Neural cell (in vitro differentiated cells): ENCODE results near the gene LRRC56. TPM values are rescaled to one million over a fixed set of nuclear protein-coding genes. Genes with fewer than 3 reads are reported as not detected.

Source experiments
- H2AFZ ChIP-seq: fragments of 200-600, 300-800 bp; sonication (generic), shearing (Covaris generic); 2 replicates; pipeline ENCODE4 v1.6.0; 2014; ENCODE audit warnings: low read depth, mild to moderate bottlenecking, antibody characterized with exemption, low read length, moderate library complexity
- H3F3A ChIP-seq: fragments of 200-600 bp; shearing (Covaris generic); 2 replicates; pipeline ENCODE4 v1.6.1; 2016; ENCODE audit warnings: mild to moderate bottlenecking, moderate library complexity, mixed read lengths, antibody characterized with exemption, low read length; ENCODE audit not compliant: insufficient read depth, poor library complexity, severe bottlenecking
- H3K27ac ChIP-seq: fragments of 200-600, 300-800 bp; sonication (generic), shearing (Covaris generic); 2 replicates; pipeline ENCODE4 v1.5.1; 2014; ENCODE audit warnings: mild to moderate bottlenecking, low read length, moderate library complexity
- H3K27me3 ChIP-seq: fragments of 300-800, 200-600 bp; sonication (generic), shearing (Covaris generic); 2 replicates; pipeline ENCODE4 v1.6.0; 2014; ENCODE audit warnings: mild to moderate bottlenecking, low read depth, low read length, moderate library complexity; ENCODE audit not compliant: insufficient read depth
- H3K36me3 ChIP-seq: fragments of 300-800, 200-600 bp; sonication (generic), shearing (Covaris generic); 2 replicates; pipeline ENCODE4 v1.5.1; 2014; ENCODE audit warnings: mild to moderate bottlenecking, antibody characterized with exemption, low read length, moderate library complexity; ENCODE audit not compliant: insufficient read depth
- H3K4me2 ChIP-seq: fragments of 300-800, 200-600 bp; sonication (generic), shearing (Covaris generic); 2 replicates; pipeline ENCODE4 v1.6.0; 2014; ENCODE audit warnings: mild to moderate bottlenecking, low read length
- H3K4me3 ChIP-seq: fragments of 300-800, 200-600 bp; sonication (generic), shearing (Covaris generic); 2 replicates; pipeline ENCODE4 v1.5.1; 2014; ENCODE audit warnings: mild to moderate bottlenecking, low read length, moderate library complexity
- H3K79me2 ChIP-seq: fragments of 200-600 bp; shearing (Covaris generic); replicated peaks from 2 replicates; pipeline ENCODE4 v1.6.0; 2014; ENCODE audit warnings: mild to moderate bottlenecking, low read length, moderate library complexity; ENCODE audit not compliant: insufficient read depth
- H3K9ac ChIP-seq: fragments of 300-800, 200-600 bp; sonication (generic), shearing (Covaris generic); 2 replicates; pipeline ENCODE4 v1.6.1; 2016; ENCODE audit warnings: mild to moderate bottlenecking, low read length, mixed read lengths
- H3K9me2 ChIP-seq: fragments of 200-600 bp; shearing (Covaris generic); 2 replicates; pipeline ENCODE4 v1.6.1; 2016; ENCODE audit warnings: mild to moderate bottlenecking, low read length, mixed read lengths; ENCODE audit not compliant: insufficient read depth
- H3K9me3 ChIP-seq: fragments of 200-600, 300-800 bp; sonication (generic), shearing (Covaris generic); 2 replicates; pipeline ENCODE4 v1.6.1; 2016; ENCODE audit warnings: mild to moderate bottlenecking, mixed run types, low read length, moderate library complexity, mixed read lengths
- H4K20me1 ChIP-seq: fragments of 200-600 bp; shearing (Covaris generic); 2 replicates; pipeline ENCODE4 v1.6.1; 2016; ENCODE audit warnings: mild to moderate bottlenecking, mixed run types; ENCODE audit not compliant: insufficient read depth
- EP300 ChIP-seq: fragments of 450-650 bp; conservative IDR thresholded peaks from 2 replicates; pipeline ENCODE4 v1.6.1; 2014; ENCODE audit warnings: antibody characterized with exemption, mild to moderate bottlenecking, moderate library complexity; ENCODE audit not compliant: poor library complexity, severe bottlenecking
- EZH2 ChIP-seq: fragments of 200-600, 300-800 bp; shearing (Covaris generic), sonication (generic); IDR thresholded peaks from 2 replicates; pipeline ENCODE4 v1.6.1; 2014; ENCODE audit warnings: antibody characterized with exemption, low read length, borderline replicate concordance, mild to moderate bottlenecking; ENCODE audit not compliant: insufficient read depth, poor library complexity, severe bottlenecking
- MXI1 ChIP-seq: fragments of 450-650 bp; conservative IDR thresholded peaks from 2 replicates; pipeline ENCODE4 v1.6.1; 2014; ENCODE audit warnings: antibody characterized with exemption, mild to moderate bottlenecking; ENCODE audit not compliant: poor library complexity, severe bottlenecking
- POLR2AphosphoS5 ChIP-seq: IDR thresholded peaks from 2 replicates; pipeline ENCODE4 v1.6.1; 2012
- RAD21 ChIP-seq: fragments of 450-650 bp; conservative IDR thresholded peaks from 2 replicates; pipeline ENCODE4 v1.6.1; 2014; ENCODE audit warnings: antibody characterized with exemption, mild to moderate bottlenecking, moderate library complexity
- SMC3 ChIP-seq: fragments of 450-650 bp; conservative IDR thresholded peaks from 2 replicates; pipeline ENCODE4 v1.6.1; 2014; ENCODE audit warnings: antibody characterized with exemption, mild to moderate bottlenecking, moderate library complexity; ENCODE audit not compliant: poor library complexity
- TAF1 ChIP-seq: IDR thresholded peaks from 2 replicates; pipeline ENCODE4 v1.6.1; 2012; ENCODE audit warnings: low read depth
- polyA plus RNA-seq: library from polyadenylated mRNA; depleted of rRNA; stranded (reverse); fragments of >200 nt; gene quantifications from 2 replicates; pipeline ENCODE4 v1.2.3, GENCODE V29; 2014
- TF ChIP-seq, protein P1 (sequence below): IDR thresholded peaks from 2 replicates; pipeline ENCODE4 v1.6.1; 2012; ENCODE audit warnings: borderline replicate concordance
- TF ChIP-seq, protein P2 (sequence below): fragments of 450-650 bp; IDR thresholded peaks from 2 replicates; pipeline ENCODE4 v1.5.1; 2014; ENCODE audit warnings: antibody characterized with exemption, mild to moderate bottlenecking, moderate library complexity; ENCODE audit not compliant: poor library complexity, severe bottlenecking

The LRRC56 gene
- polyA plus RNA-seq, 1 donor from 2014 or later: 0.76 TPM

DNA sequence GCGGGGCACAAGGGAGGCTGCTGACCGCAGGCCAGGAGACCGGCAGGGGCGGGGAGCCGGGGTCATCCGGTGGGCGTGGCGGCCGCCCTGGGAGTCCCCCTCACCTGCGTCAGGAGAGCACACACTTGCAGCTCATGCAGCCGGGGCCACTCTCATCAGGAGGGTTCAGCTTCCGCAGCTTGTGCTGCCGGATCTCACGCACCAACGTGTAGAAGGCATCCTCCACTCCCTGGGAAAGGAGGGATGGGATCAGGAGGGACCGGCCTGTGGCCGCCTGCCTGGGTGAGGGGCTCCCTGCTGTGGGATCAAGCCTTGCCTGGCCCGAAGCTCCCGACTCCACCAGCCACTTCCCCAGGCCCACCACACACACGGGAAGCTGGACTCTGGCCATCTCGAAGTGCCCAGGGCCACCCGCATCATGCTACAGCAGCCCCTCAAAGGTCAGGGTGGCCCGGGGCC, 4.8 kb upstream of the LRRC56 start:
- Histone ChIP-seq H3K4me3 (no peak overlapping the region), H4K20me1 (no peaks in the 10 kb centered on the region), H3K27ac (no peak overlapping the region), H3K36me3 (no peaks in the 10 kb centered on the region), H3K9me3 (no peaks in the 10 kb centered on the region), H3F3A (no peaks in the 10 kb centered on the region), H3K9ac (no peak overlapping the region), H3K4me2 (no peak overlapping the region), H3K27me3 (no peaks in the 10 kb centered on the region), H3K9me2 (no peaks in the 10 kb centered on the region), H2AFZ (no peak overlapping the region), H3K79me2 (peaks cover 8% of the 10 kb centered on the region)
- no peak for TF ChIP-seq MXI1
- no peak for TF ChIP-seq TAF1
- no peak for TF ChIP-seq RAD21
- TF ChIP-seq, protein P1, sequence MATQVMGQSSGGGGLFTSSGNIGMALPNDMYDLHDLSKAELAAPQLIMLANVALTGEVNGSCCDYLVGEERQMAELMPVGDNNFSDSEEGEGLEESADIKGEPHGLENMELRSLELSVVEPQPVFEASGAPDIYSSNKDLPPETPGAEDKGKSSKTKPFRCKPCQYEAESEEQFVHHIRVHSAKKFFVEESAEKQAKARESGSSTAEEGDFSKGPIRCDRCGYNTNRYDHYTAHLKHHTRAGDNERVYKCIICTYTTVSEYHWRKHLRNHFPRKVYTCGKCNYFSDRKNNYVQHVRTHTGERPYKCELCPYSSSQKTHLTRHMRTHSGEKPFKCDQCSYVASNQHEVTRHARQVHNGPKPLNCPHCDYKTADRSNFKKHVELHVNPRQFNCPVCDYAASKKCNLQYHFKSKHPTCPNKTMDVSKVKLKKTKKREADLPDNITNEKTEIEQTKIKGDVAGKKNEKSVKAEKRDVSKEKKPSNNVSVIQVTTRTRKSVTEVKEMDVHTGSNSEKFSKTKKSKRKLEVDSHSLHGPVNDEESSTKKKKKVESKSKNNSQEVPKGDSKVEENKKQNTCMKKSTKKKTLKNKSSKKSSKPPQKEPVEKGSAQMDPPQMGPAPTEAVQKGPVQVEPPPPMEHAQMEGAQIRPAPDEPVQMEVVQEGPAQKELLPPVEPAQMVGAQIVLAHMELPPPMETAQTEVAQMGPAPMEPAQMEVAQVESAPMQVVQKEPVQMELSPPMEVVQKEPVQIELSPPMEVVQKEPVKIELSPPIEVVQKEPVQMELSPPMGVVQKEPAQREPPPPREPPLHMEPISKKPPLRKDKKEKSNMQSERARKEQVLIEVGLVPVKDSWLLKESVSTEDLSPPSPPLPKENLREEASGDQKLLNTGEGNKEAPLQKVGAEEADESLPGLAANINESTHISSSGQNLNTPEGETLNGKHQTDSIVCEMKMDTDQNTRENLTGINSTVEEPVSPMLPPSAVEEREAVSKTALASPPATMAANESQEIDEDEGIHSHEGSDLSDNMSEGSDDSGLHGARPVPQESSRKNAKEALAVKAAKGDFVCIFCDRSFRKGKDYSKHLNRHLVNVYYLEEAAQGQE: no peak
- TF ChIP-seq, protein P2, sequence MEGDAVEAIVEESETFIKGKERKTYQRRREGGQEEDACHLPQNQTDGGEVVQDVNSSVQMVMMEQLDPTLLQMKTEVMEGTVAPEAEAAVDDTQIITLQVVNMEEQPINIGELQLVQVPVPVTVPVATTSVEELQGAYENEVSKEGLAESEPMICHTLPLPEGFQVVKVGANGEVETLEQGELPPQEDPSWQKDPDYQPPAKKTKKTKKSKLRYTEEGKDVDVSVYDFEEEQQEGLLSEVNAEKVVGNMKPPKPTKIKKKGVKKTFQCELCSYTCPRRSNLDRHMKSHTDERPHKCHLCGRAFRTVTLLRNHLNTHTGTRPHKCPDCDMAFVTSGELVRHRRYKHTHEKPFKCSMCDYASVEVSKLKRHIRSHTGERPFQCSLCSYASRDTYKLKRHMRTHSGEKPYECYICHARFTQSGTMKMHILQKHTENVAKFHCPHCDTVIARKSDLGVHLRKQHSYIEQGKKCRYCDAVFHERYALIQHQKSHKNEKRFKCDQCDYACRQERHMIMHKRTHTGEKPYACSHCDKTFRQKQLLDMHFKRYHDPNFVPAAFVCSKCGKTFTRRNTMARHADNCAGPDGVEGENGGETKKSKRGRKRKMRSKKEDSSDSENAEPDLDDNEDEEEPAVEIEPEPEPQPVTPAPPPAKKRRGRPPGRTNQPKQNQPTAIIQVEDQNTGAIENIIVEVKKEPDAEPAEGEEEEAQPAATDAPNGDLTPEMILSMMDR: no peak
- no peak for TF ChIP-seq EZH2
- TF ChIP-seq EP300: no peak
- TF ChIP-seq SMC3: no peak
- TF ChIP-seq POLR2AphosphoS5: no peak

DNA sequence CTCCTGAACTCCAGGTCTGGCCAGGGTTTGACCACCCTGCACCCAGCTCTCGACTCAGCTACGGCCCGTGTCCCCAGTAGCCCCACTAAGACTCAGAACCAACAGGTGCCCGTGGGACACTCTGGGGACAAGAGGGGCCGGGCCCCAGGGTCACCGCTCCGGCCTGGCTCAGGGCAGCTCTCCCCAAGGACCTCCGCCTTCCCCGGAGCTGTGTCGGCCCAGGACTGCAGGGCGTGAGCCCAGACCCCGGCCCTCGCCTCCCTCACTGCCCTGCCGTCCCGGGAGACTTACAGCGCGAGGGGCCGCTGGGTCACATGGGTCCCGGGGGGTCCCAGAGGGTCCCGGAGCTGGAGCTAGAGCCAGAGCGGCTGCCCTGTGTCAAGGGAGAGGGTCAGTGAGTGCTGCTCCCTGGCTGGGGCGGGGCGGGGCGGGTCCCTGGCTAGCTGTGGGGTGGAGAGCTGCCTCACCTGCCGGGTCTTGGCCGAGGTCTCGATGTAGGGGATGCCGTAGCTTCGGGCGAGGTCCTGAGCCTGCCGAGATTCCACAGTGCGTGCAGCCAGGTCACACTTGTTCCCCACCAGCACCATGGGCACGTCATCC, 4.2 kb upstream of the LRRC56 start:
- no peaks in the 10 kb centered on the region for H3F3A ChIP-seq
- H3K36me3 ChIP-seq: no peaks in the 10 kb centered on the region
- peaks cover 8% of the 10 kb centered on the region for H3K79me2 ChIP-seq
- H3K4me3 ChIP-seq: no peak overlapping the region
- H4K20me1 ChIP-seq: no peaks in the 10 kb centered on the region
- H3K27me3 ChIP-seq: no peaks in the 10 kb centered on the region
- no peaks in the 10 kb centered on the region for H3K9me3 ChIP-seq
- H3K9ac ChIP-seq: no peak overlapping the region
- H3K27ac ChIP-seq: no peak overlapping the region
- no peak overlapping the region for H3K4me2 ChIP-seq
- no peak for TF ChIP-seq EZH2
- no peak for TF ChIP-seq POLR2AphosphoS5
- H3K9me2 ChIP-seq: no peaks in the 10 kb centered on the region
- H2AFZ ChIP-seq: no peak overlapping the region
